Adrenal gland (tissue), 12 donors: Measurements from ENCODE around the gene NOS3. TPM values are rescaled to one million over a fixed set of nuclear protein-coding genes. Genes with fewer than 3 reads are reported as not detected.

Experiments used
- DNase-seq, 7 donors: peaks; one replicate each; pipeline ENCODE4 v3.0.0-alpha.2; 2019 to 2020
- H3K27ac ChIP-seq, 5 donors: fragments of 200-600 bp; sonication (generic) in 4 of 5; 1 replicate in 3 of 5; 2 replicates in 2 of 5; pipeline versions ENCODE4 v1.5.1 to v1.8.0; 2016 to 2020; ENCODE audit warnings: mild to moderate bottlenecking in 1 of 5
- H3K27me3 ChIP-seq: fragments of 200-600 bp; 2 replicates; pipeline ENCODE4 v1.8.0; 2021
- H3K36me3 ChIP-seq, 2 donors: fragments of 200-600 bp; replicated peaks in 1 of 2; 1 replicate in 1 of 2; 2 replicates in 1 of 2; pipeline versions ENCODE4 v1.5.1 to v1.8.0; 2018 to 2022
- H3K4me1 ChIP-seq, 2 donors: fragments of 200-600 bp; replicated peaks in 1 of 2; 1 replicate in 1 of 2; 2 replicates in 1 of 2; pipeline versions ENCODE4 v1.5.1 to v1.8.0; 2018 to 2021
- H3K4me3 ChIP-seq, 4 donors: fragments of 200-600 bp; sonication (generic) in 3 of 4; one replicate each; pipeline ENCODE4 v1.5.1; 2016 to 2018
- H3K9me3 ChIP-seq, 3 donors: fragments of 200-600 bp; sonication (generic) in 1 of 3; replicated peaks in 1 of 3; 1 replicate in 2 of 3; 2 replicates in 1 of 3; pipeline versions ENCODE4 v1.5.1 to v1.8.0; 2016 to 2021
- CTCF ChIP-seq, 6 experiments: fragments of 450-650 bp in 4 of 6; fragments of 200-600 bp in 2 of 6; sonication (generic) in 1 of 6; IDR thresholded peaks; 1 replicate in 5 of 6; 2 replicates in 1 of 6; pipeline versions ENCODE4 v1.5.1 to v1.8.0; 2016 to 2021; ENCODE audit warnings: antibody characterized with exemption in 6 of 6, mild to moderate bottlenecking in 2 of 6, moderate library complexity in 1 of 6
- POLR2A ChIP-seq, 2 donors: fragments of 450-650 bp; IDR thresholded peaks; one replicate each; pipeline ENCODE4 v1.6.1; 2017; ENCODE audit warnings: antibody characterized with exemption in 2 of 2, mild to moderate bottlenecking in 2 of 2, moderate library complexity in 1 of 2
- WGBS, 4 donors: extraction: QIAGEN DNeasy Blood & Tissue Kit in 2 of 4; methylation state at CpG; one replicate each; pipeline versions ENCODE4 v1.1.5 to v1.1.7; 2013 to 2017; 5-methylcytosine and 5-hydroxymethylcytosine counted together
- intact Hi-C, 2 donors: fragments of 100-400 bp; cut with DNase I; formaldehyde crosslinking; loops; one replicate each; pipeline versions ENCODE4 v1.14.1 to v1.15.0; 2022 to 2023
- polyA plus RNA-seq, 3 donors: library from polyadenylated mRNA; stranded (reverse); fragments of 200-250 nt in 2 of 3; fragments of 350-450 nt in 1 of 3; fragmentation: Illumina TruSeq in 1 of 3; extraction: RNeasy Lipid Tissue Mini Kit (QIAGEN cat#74804) in 1 of 3; gene quantifications; one replicate each; pipeline ENCODE4 v1.2.3, GENCODE V29; 2013 to 2014
- total RNA-seq, 9 donors: library from RNA; depleted of rRNA in 4 of 9; stranded (reverse); fragments of >200 nt in 4 of 9; fragments of 120-200 nt in 1 of 9; fragmentation: NEBNext Ultra II Directional in 1 of 9; extraction: Animal tissue kit (Norgen Biotek cat#: 25700) in 1 of 9; gene quantifications; one replicate each; pipeline versions ENCODE4 v1.1.0 to v1.2.4, GENCODE V29; 2013 to 2023
- donor health status: healthy with polysubstance abuse.
- donor health status: Bipolar disorder and iron deficiency.
- donor health status: DM: yes; HTN: yes; CAD: no.
- donor health status: DM: no; HTN: no; CAD: no.
- donor health status: DM: no; HTN: no; CAD: no.
- donor health status: DM: yes; HTN: yes; CAD: no.

Gene NOS3
- total and polyA plus RNA-seq, 12 donors, result 2.2 to 26.5 (median 15.1) TPM

DNA sequence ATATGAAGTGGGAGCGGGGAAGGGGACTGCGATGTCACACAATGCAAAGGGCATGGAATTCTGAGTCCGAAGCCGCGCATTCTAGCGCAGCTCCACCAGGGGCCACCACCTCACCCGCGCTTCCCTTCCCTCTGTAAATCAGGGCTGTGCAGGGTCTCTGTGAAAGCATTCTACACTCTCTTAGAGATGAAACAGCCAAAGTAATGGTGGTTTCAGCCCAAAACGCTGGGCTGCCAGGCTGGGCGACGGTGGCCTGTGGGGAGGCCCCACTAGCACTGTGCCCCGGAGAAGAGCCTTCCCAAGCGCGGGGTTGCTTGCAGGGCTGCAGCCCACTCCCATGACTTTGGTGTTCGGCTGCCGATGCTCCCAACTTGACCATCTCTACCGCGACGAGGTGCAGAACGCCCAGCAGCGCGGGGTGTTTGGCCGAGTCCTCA lies 22.1 kb downstream of the NOS3 start:
- H3K36me3 ChIP-seq, result no peaks in the 10 kb centered on the region
- H3K4me1 ChIP-seq, result peaks cover 0 to 2% of the 10 kb centered on the region in 2 donors
- no peak for DNase-seq
- TF ChIP-seq POLR2A (IDR thresholded peaks at IDR 0.05) (no peak), CTCF (IDR thresholded peaks at IDR 0.05) (peak in 4 of 6 experiments; percentile 28 to 42 (median 37))
- intact Hi-C loops, result no loop called here
- no peak overlapping the region for H3K4me3 ChIP-seq
- peaks cover 20% of the 10 kb centered on the region for H3K27me3 ChIP-seq
- no peaks in the 10 kb centered on the region for H3K9me3 ChIP-seq
- H3K27ac ChIP-seq, result no peak overlapping the region
- WGBS, 4 donors, result 33 to 48% (median 36%) methylated on average over 10 to 23 of the region's 23 CpGs

GRCh38 chr7:151013356-151013732 lies 22.5 kb downstream of the NOS3 start:
- Histone ChIP-seq H3K4me1 (peaks cover 0 to 6% of the 10 kb centered on the region in 2 donors), H3K4me3 (peak overlapping the region in 1 of 4 donors; percentile 25)
- 17 to 40% (median 30%) methylated on average over 1 to 25 of the region's 26 CpGs; no CpG with 5 or more reads in 1 of the 4 donors for WGBS, 4 donors

GRCh38 chr7:151013733-151014497 lies 23.1 kb downstream of the NOS3 start:
- DNase-seq, result peak; percentile 68 to 95 (median 72)
- intact Hi-C loops, result no loop called here
- no peak for TF ChIP-seq POLR2A (IDR thresholded peaks at IDR 0.05)
- TF ChIP-seq CTCF (IDR thresholded peaks at IDR 0.05), result no peak
- H3K27me3 ChIP-seq, result peaks cover 27% of the 10 kb centered on the region
- no peak overlapping the region for H3K27ac ChIP-seq
- peak overlapping the region in 1 of 4 donors; percentile 25 for H3K4me3 ChIP-seq
- no peaks in the 10 kb centered on the region for H3K36me3 ChIP-seq
- 24 to 55% (median 28%) methylated on average over 20 to 55 of the region's 55 CpGs for whole genome bisulfite sequencing, 4 donors
- H3K4me1 ChIP-seq, result peaks cover 2 to 9% of the 10 kb centered on the region in 2 donors
- no peaks in the 10 kb centered on the region for H3K9me3 ChIP-seq

More at GRCh38 chr7:151013356-151013732, 22.5 kb downstream of the NOS3 start:
- Histone ChIP-seq H3K27ac (no peak overlapping the region), H3K36me3 (no peaks in the 10 kb centered on the region), H3K9me3 (no peaks in the 10 kb centered on the region), H3K27me3 (peaks cover 21% of the 10 kb centered on the region)
- no peak for TF ChIP-seq POLR2A (IDR thresholded peaks at IDR 0.05)
- TF ChIP-seq CTCF (IDR thresholded peaks at IDR 0.05), result no peak
- DNase-seq, result no peak
- intact Hi-C loops, result no loop called here

- H3K27ac ChIP-seq, result no peak overlapping the region
- H3K9me3 ChIP-seq, result no peaks in the 10 kb centered on the region
- peaks cover 4 to 12% of the 10 kb centered on the region in 2 donors for H3K4me1 ChIP-seq
- TF ChIP-seq POLR2A (IDR thresholded peaks at IDR 0.05) (no peak), CTCF (IDR thresholded peaks at IDR 0.05) (no peak)
- DNase-seq, result no peak
- H3K36me3 ChIP-seq, result no peaks in the 10 kb centered on the region
- WGBS, 4 donors, result 75 to 81% (median 77%) methylated on average over 4 to 8 of the region's 8 CpGs
- peaks cover 37% of the 10 kb centered on the region for H3K27me3 ChIP-seq
- intact Hi-C loops, result loop anchor here in 1 of 2 donors (5.0 kb wide), 1 partner anchor 97 kb away; no protein-coding TSS in a partner anchor
- H3K4me3 ChIP-seq, result no peak overlapping the region
These were observed 24.1 kb downstream of the NOS3 start for GRCh38 chr7:151014950-151015349.
